Activated T-cell treated with anti-CD3 and anti-CD28 coated beads, Interleukin-2, amount 50 U/mL, for 24 hours (primary cell): Measurements from ENCODE around the gene SEC61B.
A peak's percentile ranks its signal among the peaks of the same experiment; 100 is the strongest.

Experiments used
- DNase-seq: peaks from one replicate; pipeline ENCODE4 v3.0.0-alpha.2; 2020
- H3K27ac Mint-ChIP-seq: 2 replicates; pipeline ENCODE4 v1.8.0; 2020; ENCODE audit warnings: mild to moderate bottlenecking, mixed read lengths
- H3K27me3 Mint-ChIP-seq: 2 replicates; pipeline ENCODE4 v1.8.0; 2020; ENCODE audit warnings: mixed read lengths
- H3K36me3 Mint-ChIP-seq: 2 replicates; pipeline ENCODE4 v1.8.0; 2020; ENCODE audit warnings: low read depth, mixed read lengths
- H3K4me1 Mint-ChIP-seq: 2 replicates; pipeline ENCODE4 v1.8.0; 2020; ENCODE audit warnings: low read depth, mixed read lengths
- H3K4me3 Mint-ChIP-seq: 2 replicates; pipeline ENCODE4 v1.8.0; 2020; ENCODE audit warnings: mild to moderate bottlenecking, moderate library complexity, mixed read lengths
- H3K9me3 Mint-ChIP-seq: 2 replicates; pipeline ENCODE4 v1.8.0; 2020; ENCODE audit warnings: mixed read lengths

The SEC61B gene

DNA sequence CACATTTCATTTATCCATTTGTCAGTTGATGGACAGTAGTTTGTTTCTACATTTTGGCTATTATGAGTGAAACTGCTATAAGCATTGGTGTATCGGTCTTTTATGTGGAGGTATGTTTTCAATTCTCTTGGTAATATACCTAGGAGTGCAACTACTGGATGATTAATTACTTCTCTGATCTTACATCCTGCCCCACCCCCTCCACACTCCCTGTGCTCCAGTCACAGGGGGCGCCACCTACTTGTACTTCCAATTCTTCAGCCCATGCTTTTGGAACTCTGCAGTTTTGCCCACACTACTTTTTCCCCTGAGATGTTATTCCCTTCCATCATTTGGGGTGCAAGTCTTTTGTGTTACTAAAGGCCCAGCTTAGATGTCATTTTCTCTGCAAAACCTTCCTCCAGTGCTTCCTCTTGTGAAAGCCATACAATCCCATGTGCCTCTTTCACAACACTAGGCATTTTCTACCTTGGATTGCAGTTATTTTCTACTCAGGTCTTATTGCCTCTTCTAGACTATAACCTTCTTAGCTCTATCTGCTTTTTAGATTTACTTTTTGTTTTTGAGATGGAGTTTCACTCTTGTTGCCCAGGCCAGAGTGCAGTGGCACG lies 42.1 kb downstream of the SEC61B start:
- DNase-seq: no peak
- no peak overlapping the region for H3K27ac Mint-ChIP-seq
- peaks cover 36% of the 10 kb centered on the region for H3K4me1 Mint-ChIP-seq
- no peaks in the 10 kb centered on the region for H3K36me3 Mint-ChIP-seq
- no peaks in the 10 kb centered on the region for H3K27me3 Mint-ChIP-seq
- no peak overlapping the region for H3K4me3 Mint-ChIP-seq
- no peaks in the 10 kb centered on the region for H3K9me3 Mint-ChIP-seq

DNA sequence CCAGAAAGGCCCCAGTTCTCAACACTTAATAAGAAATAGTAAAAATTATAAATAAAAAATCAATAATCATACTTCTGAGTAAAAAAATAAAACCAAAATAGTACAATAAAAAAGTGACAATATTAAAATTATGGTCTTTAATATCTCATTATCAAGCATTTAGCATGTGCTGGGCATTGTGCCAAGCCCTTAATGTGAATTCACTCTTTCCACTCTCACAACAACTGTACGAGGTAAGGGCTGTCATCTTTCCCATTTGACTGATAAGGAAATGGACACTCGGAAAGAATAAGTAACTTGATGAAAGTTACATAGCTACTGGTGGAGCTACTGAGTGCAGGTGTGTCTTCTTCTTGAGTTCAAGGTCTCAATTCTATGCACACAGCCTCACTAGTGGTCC lies 43.6 kb downstream of the SEC61B start:
- Mint-ChIP-seq H3K4me3 (no peak overlapping the region), H3K27me3 (no peaks in the 10 kb centered on the region), H3K9me3 (no peaks in the 10 kb centered on the region), H3K27ac (no peak overlapping the region), H3K4me1 (peaks cover 30% of the 10 kb centered on the region), H3K36me3 (no peaks in the 10 kb centered on the region)
- no peak for DNase-seq

DNA sequence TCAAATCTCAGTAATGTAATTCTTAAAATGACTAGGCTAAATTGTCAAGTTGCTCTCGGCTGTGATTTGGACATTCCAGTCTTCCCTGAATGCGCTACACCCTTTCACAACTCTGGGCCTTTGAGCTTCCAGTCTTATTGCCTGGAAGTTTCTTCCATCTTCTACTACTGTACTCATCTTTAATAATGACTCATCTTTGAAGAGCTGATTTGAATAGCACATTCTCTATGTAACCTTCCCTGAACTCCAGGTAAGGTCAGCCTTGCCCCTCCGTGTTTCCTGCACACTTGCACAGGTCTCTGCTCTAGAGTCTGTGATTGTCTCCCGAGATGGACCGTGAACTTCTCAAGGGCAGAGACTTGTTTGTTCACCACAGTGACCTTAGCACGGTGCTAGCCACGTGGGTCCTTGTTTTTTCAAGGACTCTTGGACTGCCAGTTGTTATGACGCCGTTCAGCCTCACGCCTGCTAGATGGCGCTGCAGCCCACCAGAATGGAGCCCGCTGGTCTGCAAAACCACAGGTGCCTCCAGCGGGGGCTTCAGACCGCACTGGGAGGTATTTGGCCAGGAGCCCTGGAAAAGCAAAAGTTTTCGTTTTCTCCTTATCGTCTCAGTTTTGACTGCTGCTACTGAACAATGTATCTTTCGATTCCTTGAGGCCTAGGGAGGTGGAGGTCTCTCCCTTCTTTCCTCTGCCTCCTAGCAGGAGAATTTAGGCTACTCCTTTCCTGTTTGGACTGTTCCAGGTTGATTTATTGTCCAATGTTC lies 44.4 kb downstream of the SEC61B start:
- no peaks in the 10 kb centered on the region for H3K36me3 Mint-ChIP-seq
- peaks cover 30% of the 10 kb centered on the region for H3K4me1 Mint-ChIP-seq
- H3K27ac Mint-ChIP-seq: no peak overlapping the region
- DNase-seq: peak; percentile 81
- H3K27me3 Mint-ChIP-seq: peaks cover 3% of the 10 kb centered on the region
- no peaks in the 10 kb centered on the region for H3K9me3 Mint-ChIP-seq
- no peak overlapping the region for H3K4me3 Mint-ChIP-seq

DNA sequence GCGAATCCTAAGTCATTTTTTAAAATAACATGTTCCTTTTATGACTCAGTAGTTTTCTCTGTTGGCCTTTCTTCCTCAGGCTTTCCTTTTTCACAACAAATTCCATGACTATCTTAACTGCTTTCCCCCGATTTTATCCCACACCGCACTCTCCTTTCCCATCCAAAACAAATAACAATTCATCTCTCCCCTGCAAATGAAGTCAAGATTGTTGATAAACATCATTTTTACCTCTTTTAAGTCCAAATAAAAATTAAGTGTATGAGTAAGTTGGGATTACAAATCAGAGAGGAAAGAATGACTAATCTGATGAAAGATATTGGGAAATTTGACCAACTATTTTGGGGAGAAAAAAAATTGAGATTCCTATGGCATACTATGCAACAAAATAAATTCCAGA lies 47.3 kb downstream of the SEC61B start:
- H3K4me3 Mint-ChIP-seq: no peak overlapping the region
- H3K4me1 Mint-ChIP-seq: peaks cover 21% of the 10 kb centered on the region
- H3K27me3 Mint-ChIP-seq: peaks cover 3% of the 10 kb centered on the region
- no peaks in the 10 kb centered on the region for H3K36me3 Mint-ChIP-seq
- no peak overlapping the region for H3K27ac Mint-ChIP-seq
- no peak for DNase-seq
- H3K9me3 Mint-ChIP-seq: no peaks in the 10 kb centered on the region

DNA sequence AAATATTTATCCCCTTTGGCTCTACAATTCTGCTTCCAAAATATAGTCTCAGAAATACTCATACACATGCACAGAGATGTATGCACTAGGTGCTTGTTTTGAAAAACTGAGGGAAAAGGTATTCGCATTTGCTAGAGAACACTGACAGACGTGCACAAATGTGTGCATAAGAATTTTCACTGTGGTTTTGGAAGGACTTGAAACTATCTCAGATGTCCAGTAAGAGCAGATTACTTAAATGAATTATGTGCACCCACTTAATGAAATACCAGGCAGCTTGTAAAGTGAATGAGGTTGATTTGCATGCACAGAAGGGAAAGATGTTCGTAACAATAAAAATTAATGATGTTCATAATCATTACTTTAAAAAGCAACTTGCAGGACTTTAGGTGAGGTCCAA lies 48.4 kb downstream of the SEC61B start:
- Mint-ChIP-seq H3K36me3 (no peaks in the 10 kb centered on the region), H3K27ac (no peak overlapping the region), H3K4me1 (peaks cover 16% of the 10 kb centered on the region), H3K27me3 (peaks cover 3% of the 10 kb centered on the region), H3K9me3 (no peaks in the 10 kb centered on the region), H3K4me3 (no peak overlapping the region)
- no peak for DNase-seq

DNA sequence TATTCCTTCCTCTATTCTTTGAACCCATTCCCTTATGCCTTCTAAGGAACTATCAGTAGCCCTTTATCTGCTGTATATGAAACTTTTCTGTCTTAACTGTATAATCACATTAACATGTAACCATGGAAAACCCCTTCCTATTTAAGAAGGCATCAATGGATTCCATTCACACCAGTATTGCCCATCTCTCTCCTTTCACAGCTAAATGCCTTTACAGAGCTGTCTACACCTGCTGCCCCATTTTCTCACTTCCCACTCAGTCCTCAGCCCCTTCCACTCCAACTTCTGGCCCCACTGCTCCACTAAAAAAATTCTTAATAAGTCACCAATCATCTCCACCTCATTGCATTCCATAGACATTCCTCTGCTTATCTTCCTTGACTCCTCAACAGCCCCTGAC lies 50.8 kb downstream of the SEC61B start:
- no peak for DNase-seq
- H3K9me3 Mint-ChIP-seq: no peaks in the 10 kb centered on the region

DNA sequence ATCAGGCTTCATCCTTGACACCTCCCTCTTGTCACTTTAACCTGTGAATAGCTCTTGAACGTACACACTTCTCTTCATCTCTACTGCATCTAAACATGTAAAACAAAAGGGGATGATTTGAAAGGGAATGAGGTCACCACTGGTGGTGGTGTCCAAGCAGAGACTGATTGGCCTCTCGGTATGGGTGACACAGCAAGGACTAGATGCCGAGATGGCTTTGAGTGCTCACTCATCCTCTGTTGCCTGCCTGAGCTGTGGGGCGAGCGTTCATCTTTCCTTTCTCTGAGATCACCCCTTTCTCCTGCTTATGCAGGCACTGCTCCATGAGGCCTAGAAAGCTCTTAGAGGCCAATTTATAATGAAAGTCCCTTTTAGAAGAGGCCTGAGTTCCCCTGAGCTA lies 51.9 kb downstream of the SEC61B start:
- H3K27me3 Mint-ChIP-seq: peaks cover 12% of the 10 kb centered on the region
- no peak for DNase-seq
- H3K27ac Mint-ChIP-seq: no peak overlapping the region
- no peaks in the 10 kb centered on the region for H3K4me1 Mint-ChIP-seq
- no peaks in the 10 kb centered on the region for H3K36me3 Mint-ChIP-seq
- H3K4me3 Mint-ChIP-seq: no peak overlapping the region
- no peaks in the 10 kb centered on the region for H3K9me3 Mint-ChIP-seq

More for the DNA sequence above, 50.8 kb downstream of the SEC61B start:
- Mint-ChIP-seq H3K27me3 (peaks cover 12% of the 10 kb centered on the region), H3K4me3 (no peak overlapping the region), H3K4me1 (no peaks in the 10 kb centered on the region), H3K36me3 (no peaks in the 10 kb centered on the region), H3K27ac (peak overlapping the region; percentile 1)

DNA sequence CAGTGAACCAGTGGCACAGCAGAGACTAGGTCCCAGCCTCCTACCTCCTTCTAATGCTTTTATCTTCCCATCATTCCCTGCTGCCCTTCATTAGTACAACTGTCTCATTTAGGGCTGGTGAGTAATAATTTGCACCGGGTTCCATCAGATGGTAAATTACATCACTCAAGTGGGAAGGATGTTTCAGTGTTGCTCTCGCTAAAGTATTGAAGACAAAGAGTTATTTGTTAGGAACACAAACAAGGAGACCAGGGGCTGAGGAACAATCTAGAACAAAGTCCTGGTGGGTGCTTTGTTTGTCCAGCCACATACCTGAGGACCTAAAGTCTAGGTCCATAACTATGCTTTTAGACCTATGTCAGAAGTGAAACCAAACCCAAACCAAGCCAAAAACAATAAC lies 52.4 kb downstream of the SEC61B start:
- Mint-ChIP-seq H3K4me3 (no peak overlapping the region), H3K27ac (no peak overlapping the region), H3K27me3 (peaks cover 12% of the 10 kb centered on the region), H3K4me1 (no peaks in the 10 kb centered on the region), H3K9me3 (no peaks in the 10 kb centered on the region), H3K36me3 (no peaks in the 10 kb centered on the region)
- DNase-seq: no peak
